Stimulated activated CD4-positive, alpha-beta T cell treated with anti-CD3 and anti-CD28 coated beads, Interleukin-12 subunit alpha, Interleukin-12 subunit beta, amount 100 ng/mL, for 24 hours (primary cell): ENCODE results near the gene DUOX2.
"Not testable (repeated sequence)": the region's sequence is repeated elsewhere in the genome, so short reads cannot be mapped to it uniquely, and the experiment has no call there.

Source experiments
- DNase-seq, 2 experiments: peaks; one replicate each; pipeline ENCODE4 v3.0.0-alpha.2; 2020; ENCODE audit warnings: low read depth in 2 of 2

The DUOX2 gene

DNA sequence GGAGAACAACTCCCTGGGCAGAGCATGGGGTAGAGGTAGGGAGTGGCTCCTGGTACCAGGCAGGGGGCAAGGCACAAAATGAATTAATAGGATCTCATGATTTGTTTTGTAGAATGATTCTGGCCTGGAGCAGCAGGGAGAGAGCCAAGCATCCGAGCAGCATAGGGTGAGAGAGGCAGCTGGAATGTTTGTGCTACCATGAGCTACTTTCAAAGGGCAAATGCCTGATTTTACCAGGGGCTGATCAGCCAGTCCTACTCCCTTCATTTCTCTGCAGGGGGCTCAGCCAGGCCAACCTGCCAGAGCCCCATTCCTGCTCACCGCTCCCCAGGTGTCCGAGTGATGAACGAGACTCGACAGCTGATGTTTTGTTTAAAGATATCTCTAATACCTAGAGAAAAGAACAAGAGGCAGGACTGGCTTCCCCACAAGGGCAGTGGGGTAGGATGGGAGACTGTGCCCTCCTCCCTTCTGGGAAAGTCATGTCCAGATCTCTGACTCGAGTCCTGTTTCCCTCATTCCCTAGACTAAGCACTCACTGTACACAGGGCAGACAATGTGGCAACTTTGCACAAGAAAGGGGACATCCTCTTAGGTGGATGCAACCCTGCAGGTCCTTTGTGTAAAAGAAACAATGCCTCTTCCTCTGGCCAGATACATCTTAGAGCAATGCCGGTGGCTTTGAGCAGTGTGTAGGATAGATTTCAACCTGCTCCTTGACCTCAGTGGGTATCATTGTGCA lies 12.9 kb downstream of the DUOX2 start:
- DNase-seq: no peak

DNA sequence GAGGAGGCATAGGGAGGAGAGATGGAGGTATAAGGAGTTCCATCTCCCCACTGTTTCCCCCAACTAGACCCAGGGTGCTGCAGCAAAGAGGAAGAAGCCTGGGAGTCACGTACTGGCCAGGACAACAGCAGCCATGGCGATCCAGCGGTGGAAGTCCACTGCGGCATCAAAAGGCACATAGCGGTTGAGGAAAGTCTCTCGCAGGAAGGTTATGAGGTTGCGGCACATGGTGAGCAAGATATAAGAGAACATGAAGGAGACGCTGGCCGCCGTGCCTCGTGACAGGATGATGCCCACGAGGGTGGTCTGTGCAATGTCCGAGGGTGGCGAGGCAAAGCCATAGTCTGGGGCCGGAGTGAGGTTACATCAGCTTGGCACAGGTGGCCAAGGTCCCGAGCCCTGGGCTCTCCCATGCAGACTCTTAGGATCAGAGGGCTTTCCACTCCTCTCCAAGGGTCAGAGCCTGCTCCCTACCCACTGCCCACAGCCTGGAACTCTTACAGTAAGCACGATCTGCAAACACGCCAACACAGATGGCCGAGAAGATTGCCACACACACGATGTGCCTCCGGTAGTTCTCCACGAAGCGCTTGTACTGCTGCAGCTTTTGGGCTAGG lies 14.3 kb downstream of the DUOX2 start:
- no peak for DNase-seq

DNA sequence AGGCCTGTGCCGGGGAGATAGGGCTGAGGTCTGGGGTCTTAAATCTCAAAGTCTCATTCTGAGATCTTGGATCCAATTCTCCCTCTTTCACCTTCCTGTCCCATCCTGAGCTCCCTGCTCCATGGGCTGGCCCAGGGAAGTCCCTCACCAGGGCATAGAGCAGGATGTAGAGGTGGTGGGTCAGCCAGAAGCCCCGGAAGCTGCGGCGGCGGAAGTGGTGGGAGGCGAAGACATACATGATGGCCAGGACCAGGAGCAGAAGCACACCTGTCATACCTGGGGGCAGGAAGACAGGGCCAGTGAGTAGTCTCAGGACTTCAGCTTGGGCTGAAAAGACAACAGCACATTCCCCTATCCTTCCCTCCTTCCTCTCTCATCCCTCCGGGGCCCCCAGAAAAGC lies 16.5 kb downstream of the DUOX2 start:
- no peak for DNase-seq

DNA sequence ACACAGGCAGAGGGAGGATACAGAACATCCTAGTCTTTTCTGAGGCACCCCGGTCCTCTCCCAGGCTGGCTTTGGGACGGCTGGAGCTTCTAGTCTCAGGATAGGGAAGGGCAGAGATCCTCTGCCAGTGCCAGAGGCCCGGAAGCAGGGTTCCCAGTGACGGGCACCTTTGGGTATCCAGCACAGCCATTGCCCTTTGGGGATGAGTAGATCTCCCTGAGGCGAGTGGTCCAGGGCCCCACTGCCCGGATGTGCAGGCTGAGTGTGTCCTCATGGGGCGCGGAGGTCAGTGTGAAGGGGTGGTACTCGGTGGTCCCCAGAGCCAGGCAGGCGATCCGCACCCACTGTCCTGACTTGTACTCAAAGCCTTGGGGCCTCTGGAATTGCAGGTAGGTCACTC lies 18.3 kb downstream of the DUOX2 start:
- no peak for DNase-seq

DNA sequence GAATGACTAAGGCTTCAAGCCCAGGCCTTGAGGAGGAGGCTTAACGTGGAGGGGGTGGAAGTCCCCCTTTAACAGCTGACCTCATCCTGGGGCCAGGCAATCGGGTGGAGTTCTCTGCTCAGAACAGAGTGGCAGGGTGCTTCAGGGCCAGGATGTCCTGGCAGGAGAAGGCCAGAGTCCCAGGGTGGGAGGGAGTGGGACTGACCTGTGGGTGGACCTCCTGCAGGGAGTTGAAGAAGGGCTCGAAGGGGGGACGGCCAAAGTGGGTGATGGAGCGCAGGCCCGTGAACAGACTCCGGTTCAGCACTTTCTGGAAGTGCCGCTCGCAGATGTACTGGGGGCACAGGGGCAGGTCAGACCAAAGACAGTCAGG lies 19.6 kb downstream of the DUOX2 start:
- DNase-seq: no peak

DNA sequence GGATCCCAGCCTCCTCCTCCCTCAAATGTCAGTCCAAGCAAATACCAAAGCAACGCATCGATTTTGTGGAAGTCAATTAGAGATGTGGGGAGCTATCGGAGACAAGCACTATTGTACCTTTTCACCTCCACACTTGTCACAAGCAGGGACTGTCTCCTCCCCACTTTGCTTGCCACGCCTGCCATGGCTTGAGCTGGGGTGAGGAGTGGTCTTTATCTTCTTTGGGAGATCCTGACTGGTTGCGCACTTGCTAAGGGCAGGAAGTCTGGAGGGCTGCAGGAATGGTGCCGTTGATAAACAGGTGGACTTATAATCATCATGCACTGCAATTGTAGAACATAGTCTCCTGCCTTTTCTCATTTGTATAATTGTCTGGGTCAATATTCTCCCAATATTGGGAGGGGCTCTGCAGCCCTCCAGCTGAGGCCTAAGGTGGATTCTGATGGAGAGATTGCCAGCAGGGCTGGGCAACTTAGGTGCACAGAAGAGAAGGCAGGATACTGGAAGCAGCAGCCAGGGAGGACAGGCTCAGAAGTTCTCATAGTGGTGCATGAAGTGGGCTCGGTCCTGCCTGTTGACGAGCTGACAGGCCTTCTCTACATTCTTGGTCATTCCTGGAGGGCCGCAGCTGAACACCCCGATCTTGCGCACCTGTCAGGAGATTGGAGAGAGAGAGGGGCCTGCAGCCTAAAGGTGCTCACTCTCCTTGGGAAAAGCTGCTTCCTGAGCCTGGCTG lies 20.2 kb downstream of the DUOX2 start:
- no peak for DNase-seq

DNA sequence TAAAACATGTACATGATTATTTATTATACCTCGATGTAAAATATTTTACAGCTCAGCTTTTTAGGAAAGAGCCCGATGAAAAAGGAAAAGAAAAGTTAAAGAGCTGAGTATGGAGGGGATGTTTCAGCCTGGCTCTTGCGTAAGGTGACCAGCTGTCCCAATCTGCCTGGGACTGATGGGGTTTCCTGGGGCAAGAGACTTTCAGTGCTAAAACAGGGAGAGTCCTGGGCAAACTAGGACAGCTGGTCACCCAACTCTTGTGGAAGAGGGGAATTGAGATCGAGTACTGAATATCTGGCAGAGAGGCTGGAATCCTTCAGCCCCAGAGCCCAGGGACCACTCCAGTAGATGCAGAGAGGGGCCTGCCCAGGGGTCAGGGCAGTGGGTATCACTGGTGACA lies 21.0 kb downstream of the DUOX2 start:
- DNase-seq: no peak

DNA sequence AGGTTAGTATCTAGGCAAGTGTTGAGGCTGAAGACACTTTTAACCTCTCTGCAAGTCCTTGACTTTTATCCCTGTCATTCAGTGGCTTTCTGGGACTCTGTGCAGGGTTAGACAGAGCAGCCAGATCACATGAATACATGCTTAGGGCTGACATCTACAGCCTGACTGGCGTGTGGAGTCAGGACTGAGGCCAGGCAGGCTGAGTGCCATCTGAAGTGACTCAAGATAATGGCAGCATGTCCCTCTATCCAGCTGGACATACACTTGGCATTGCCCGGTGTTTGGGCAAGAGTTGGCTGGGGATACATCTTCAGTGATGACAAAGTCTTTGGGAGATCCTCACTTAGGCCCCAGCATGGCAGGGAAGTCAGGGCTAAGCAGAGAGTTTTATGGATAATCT lies 22.4 kb downstream of the DUOX2 start:
- DNase-seq: no peak

DNA sequence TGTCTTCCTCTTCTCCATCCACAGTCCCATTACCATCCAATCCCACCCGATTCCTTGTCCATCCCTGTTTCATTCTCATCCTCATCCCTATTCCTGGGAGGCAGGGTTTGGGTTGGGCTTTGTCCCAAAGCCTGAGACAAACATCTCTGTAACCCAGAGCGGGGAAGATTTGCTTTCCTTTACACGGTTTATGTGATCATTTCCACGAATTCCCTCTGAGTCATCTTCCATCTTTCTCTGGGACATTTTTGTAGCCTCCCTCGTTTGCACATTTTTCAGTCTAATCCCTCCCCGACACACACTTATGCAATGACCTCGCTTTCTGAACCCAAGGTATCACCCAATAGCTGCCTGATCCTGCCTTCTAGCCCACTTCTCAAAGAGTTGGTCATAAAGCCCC lies 22.8 kb downstream of the DUOX2 start:
- no peak for DNase-seq

DNA sequence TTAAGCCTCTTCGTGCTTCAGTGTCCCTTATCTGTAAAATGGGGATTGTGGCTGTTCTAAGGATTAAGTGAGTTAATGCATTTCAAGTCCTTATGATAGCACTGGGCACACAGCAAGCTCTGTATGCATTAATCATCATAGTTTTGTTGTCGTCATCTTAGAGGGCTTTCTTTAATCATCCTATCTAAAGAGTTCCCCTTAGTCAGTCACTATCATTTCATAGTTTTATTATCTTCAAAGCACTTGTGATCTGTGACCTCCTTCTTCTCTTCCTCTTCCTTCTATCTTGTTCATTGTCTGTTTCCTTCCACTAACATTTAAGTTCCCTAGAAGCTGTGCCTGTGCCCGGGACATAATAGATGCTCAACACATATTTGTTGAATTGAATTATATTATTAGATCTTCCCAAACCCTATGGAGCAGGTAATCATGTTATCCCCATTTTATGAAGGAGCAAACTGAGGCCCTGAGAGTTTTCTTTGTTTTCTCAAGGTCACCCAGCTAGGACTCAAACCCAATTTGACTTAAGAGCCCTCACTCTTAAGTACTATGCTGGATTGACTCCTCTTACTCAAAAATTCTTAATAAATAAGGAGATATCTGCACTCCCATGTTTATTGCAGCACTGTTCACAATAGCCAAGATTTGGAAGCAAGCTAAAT lies 24.1 kb downstream of the DUOX2 start:
- DNase-seq: no peak

DNA sequence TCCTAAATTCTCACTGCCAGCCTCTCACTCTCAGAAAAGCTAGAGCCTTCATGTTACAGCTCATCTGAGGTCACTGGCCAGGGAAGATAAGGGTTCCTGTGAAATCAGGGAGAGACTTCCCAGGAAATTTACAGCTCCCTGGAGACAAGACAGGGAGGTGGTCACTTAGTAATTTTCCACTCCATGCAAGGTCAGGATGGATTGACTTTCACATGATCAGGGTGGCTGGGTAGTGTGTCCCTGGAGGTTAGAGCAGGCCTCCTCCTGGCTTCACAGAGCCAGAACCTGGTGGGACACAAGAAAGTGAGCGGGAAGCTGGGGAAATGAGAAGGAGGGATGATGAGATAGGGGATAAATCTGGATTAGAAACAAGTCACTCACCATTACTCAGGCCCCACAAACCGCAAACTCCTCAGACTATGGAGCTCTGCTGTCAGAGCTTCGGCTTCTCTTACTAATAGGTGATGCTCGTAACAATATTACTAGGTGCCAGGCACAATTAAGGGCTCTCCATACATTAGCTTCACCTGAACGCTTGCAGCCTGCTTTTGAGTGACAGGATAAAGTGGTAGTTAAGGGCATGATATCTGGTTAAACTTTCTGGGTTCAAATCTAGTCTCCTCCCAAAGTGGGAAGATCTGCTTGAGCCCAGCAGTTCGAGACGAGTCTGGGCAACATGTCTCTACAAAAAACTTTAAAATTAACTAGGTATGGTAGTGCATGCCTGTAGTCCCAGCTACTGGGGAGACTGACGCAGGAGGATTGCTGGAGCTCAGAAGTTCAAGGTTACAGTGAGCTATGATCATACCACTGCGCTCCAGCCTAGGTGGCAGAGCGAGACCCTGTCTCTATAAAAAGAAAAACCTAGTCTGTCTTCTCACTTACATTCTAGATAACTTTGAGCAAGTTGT lies 24.9 kb downstream of the DUOX2 start:
- DNase-seq: no peak

DNA sequence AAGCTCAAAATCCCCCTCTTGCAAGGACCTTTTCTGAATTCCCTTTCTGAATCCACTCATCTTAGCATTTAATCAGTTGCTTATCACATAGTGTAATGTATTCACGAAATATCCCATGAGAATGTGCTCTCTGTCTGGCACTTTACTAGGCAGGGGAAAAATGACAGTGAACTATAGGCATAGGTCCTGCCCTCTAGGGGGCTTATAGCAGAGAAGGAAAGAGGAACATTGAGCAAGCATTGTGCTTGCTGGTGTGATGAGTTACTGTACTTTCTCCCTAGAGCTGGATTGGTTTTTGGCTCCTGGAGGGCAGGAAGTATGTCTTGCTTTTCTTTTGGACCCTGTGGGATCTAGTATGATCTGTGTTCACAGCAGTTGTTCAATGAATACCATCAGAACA lies 26.5 kb downstream of the DUOX2 start:
- DNase-seq: no peak

DNA sequence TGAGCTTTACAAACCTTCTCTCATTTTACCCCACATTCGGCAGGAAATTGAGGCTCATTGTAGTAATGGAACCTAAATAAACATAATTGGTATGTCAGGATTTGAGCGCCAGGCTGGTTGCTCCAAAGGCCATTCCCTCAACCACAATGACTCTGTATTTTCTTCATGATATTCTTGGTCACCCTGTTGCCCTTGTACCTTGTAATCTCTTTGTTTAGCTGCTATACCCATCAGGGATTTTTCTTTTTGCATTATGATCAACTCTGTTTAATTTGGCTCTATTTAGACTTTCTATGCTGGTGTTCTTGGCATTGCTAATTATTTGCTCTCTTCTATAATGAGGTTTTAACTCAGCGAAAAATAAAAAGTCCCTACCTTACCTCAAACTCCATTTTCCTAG lies 29.8 kb downstream of the DUOX2 start:
- no peak for DNase-seq

DNA sequence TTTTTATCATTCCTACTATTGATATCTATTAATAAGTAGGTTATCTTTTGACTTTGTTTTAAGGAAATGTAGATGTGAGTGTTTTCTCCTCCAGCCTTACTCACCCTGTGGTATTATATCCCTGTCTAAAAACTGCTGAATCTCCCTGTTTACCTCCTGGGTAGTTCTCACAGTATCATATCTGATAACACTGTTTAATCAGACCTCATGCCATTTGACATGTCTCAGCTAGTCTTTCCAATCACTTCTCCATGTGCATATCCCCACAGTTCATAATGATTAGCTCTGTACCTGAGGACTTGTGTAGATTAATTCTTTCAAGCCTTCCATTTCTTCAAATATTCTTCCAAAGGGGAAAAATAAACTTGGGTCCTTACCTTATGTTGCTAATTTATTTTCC lies 30.7 kb downstream of the DUOX2 start:
- no peak for DNase-seq

DNA sequence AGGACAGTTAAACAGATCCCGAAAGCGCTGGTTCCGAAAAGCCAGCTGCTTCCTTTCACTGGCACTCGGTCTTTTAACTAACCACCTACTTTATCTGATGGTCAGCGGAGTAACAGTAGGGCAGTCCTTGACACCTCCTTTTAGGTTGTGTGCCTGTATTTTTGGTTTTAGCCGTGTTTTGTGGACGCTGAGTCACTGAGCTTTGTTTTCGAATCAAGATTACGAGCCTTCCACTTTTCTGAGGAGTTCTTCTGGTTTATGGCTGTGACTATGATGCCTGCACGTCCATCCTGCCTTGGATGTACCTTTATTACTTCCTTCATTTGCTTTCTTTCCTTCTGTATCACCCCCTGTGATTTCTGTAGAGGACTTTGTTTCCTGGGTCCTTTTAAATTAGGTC lies 31.6 kb downstream of the DUOX2 start:
- DNase-seq: not testable (repeated sequence)

DNA sequence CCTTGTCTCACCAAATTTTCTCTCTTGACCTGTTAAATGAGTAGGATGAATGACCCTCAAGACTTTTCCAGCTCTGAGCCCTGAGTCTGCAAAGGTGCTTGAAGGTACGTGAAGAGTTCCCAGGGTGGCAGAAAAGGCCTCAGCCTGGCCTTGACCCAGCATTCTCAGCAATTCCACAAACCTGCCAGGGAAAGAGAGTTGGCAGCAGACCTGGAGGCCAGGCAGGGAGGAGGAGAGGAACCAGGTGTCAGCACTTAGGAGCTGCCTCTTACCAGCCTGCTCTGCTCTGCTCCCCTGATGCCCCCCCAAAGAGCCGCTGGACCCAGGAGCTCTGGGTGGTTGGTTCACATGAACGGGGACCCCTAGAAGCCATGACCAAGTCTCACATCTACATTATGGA lies 33.4 kb downstream of the DUOX2 start:
- DNase-seq: not testable (repeated sequence)

DNA sequence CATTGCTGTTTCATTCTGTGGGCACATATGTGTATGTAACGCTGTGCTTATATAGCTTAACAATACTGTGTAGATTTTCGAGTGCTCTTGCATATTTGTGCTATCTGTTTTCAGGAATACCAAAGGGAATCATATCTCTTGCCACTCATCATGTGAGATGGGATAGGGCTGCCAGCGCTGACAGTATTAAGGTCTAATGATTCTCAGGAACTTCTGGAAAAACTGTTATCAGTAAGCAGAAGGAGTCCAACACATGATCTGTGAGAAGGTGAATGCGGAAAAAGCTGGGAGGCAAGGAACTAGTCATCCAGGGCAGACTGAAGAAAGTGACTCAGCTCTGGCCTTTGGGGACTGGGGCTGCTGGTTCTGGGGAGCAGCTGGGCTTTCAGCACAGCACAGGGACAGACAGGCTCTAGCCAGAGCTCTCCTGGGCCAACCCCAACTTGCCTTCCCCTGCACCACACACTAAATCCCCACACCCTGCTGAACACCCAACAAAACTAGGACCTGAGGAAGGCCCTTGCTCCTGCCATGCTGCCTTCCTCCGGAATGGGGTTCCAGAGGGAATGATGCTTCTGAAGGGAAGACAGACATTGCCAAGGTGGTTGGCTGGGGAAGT lies 34.2 kb downstream of the DUOX2 start:
- not testable (repeated sequence) for DNase-seq

DNA sequence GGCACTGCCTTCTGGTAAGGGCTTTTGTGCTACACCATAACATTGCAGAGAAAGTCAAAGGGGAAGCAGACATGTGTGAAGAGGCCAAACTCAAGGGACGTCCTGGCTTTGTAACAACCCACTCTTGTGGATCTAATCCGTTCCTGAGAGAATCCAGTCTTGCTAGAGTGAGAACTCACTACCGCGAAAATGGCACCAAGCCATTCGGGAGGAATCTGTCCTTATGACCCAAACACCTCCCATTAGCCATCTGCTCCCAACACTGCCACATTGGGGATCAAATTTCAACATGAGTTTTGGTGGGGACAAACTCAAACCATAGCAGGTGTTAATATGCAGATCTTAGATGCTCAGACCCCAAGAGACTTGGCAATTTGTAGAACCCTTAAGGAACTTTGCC lies 34.8 kb downstream of the DUOX2 start:
- DNase-seq: not testable (repeated sequence)

DNA sequence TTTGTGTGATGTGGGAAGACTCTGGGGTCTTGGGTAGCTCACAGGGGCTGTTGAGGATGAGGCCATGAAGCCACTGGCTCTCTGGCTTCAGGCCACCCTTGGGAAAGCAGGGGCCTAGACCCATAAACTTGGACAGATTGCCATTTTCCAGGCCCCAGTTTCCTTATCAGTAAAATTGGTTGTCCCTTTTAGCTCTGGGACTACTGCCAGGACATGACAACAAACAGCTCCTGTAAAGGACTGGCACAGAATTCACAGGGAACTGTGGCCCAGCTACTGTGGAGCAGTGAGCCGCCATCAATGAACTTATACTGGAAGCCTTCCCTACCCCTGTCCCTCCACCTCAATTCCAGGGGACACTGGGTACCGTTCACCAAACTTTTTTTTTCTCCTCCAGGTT lies 36.6 kb downstream of the DUOX2 start:
- not testable (repeated sequence) for DNase-seq

DNA sequence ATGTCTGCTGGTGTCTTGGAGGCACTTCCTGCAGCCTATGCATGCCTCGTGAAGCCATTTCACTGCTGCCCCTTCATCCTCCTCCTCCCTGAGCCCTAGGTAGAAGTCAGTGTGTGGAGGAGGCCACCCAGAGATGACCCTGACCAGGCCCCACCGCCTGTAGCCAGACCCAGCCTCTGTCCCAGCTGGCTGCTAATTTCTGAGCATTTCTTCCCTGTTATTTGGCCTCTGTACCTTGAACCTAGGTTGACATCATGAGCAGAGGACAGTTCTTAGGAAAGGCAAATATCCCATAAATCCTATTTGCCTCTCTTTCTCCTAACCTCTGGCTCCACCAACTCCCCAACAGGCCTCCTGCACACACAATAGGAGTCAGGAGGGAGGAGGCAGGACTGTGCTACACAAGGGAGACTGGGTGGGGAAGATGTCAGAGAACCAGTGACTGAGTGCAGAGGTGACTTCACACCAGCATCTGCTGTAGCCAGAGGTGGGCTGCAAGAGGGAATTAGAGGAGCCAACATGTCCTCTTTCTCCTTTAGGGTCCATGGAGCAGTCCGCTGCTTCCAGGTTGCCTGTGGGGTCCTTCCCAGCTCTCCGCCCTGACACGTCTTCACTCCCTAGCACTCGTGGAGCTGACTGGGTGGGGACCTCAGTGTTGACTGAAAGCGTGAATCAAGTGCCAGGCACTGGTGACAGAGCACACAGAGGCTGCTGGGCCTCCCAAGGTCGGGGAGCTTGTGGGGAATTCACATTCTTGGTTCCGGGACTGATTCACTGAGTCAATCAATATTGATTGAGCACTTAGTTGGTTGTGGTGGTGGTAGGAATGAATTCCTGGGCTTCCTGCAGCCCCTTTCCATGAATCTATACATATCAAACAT lies 38.3 kb downstream of the DUOX2 start:
- not testable (repeated sequence) for DNase-seq
